ENCODE results near the gene GJB1.

Gene GJB1

DNA sequence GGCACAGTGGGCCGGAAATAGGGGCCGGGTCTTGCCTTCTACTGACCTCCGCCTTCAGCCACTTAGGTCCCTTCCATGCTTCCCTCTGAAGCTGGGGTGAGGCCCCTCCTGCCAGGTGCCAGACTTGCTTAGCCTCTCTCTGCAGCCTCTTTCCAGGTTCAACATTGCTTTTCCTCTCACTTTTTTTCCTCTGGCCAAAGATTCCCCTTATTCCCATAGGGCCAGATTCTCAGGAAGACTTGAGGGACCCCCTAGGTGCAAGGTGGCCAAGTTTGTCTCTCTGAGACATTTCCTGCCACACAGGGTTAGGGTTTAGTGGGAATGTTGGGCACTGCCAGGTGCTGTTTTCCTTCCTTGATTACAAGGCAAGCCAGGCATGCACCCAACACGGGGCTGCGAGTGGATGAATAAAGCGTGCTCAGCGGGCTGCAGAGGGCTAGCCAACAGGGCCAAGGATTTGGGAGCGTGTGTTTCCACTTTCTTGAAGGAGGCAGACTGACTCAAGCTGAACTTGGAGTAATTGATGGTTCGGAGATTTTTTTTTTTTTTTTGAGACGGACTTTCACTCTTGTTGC is 7.6 kb upstream of the GJB1 start:
- peak; percentile 36 for DNase-seq

DNA sequence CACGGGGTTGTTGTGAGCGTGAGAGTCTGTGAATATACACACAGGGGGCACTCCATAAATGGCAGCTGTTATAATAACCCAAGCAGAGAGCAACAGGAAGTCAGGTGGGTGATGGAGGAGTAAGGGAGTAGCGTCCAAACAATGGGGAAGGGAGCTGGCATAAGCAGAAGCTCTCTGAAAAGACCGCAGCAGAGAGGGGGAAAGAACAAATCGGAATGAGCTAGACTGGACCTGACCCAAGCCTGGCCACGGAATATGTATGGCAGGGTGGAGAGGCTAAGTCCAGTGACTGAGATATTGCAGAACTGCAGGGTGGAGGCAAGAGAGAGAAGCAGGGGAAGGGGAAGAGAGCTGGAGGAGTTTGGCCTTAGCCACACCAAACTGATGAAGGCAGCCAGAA is 6.5 kb upstream of the GJB1 start:
- DNase-seq, result peak; percentile 83

GRCh38 chrX:71217298-71217697 is 5.7 kb upstream of the GJB1 start:
- DNase-seq, result peak; percentile 21

DNA sequence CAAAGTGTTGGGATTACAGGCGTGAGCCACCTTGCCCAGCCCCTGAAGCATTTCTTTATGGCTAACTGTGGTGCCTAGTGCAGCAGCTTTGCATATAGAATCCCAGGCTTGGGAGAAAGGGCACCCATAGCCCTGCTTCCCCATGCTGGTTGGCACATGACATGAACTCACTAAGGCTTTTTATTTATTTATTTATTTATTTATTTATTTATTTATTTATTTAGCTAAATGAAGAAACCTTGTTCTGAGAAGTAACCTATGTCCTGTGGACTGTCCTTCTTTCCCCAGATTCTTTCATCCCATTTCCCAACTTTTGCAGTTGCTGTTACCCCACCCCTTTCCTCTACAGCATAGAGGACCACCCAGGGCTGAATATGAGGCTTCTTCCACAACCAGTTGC is 1.9 kb upstream of the GJB1 start:
- no peak for DNase-seq

GRCh38 chrX:71224098-71224708 is 1.2 kb downstream of the GJB1 start:
- no peak for DNase-seq

DNA sequence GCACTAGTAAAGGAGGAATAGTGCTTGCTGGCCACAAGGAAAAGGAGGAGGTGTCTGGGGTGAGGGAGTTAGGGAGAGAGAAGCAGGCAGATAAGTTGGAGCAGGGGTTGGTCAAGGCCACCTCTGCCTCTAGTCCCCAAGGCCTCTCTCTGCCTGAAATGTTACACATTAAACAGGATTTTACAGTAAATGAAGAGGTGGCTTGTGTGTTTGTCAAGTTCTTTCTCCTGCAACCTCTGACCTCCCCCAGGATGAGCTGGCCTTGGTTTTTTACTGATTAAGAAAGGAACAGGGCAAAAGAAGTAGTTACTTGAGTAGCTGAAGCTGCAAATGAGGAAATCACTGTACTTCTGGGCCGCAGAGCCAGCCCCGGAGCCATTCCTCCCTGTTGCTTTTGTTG is 2.0 kb downstream of the GJB1 start:
- DNase-seq, result no peak

- DNase-seq, result no peak
Observed at GRCh38 chrX:71225676-71226075, 2.7 kb downstream of the GJB1 start.

DNA sequence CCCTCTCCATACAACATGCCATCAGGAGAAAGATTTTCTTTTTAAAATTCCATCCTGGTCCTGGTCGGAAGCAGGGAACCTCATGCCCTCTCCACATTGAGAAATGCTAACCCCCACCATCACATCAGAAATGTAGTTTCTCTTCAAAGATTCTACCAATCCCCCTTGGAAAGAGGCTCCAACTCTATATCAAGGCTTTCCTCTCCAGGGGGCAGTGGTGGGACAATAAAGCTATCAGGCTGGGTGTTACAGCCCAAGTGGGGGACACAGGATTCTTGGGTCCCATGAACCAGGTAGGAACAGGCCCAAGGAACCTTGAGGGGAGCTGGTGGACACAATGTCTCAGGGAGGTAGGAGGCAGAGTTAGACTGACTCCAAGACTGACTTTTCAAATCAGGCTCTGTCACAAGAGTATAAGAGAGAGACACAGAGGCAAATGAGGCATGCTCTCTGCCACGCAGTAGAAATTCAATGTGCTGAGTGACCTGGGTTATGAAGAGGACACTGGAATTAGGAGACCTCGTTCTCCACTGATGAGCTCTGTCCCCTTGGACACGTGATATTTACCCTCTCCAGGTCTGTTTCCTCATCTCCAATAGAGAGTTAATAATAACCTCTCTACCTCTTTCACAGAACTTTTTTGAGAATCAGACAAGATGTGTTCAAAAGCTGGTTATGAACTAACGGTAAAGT is 4.5 kb downstream of the GJB1 start:
- DNase-seq, result no peak

GRCh38 chrX:71228063-71228642 is 5.1 kb downstream of the GJB1 start:
- no peak for DNase-seq

DNA sequence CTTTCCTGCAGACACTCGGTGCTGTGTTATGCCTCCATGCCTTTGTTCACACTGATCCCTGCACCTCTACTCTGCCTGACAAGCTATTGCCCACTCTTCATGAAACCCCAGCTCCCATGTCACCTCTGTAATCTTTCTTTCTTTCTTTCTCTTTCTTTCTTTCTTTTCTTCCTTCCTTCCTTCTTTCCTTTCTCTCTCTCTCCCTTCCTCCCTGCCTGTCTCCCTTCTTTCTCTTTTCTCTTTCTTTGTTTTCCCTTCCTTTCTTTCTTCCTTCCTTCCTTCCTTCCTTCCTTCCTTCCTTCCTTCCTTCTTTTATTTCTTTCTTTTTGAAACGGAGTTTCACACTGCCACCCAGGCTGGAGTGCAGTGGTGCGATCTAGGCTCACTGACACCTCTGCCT is 12.5 kb downstream of the GJB1 start:
- no peak for DNase-seq

- DNase-seq, result peak; percentile 61
Observed at GRCh38 chrX:71236836-71237235, 13.8 kb downstream of the GJB1 start.

GRCh38 chrX:71239781-71240180 is 16.8 kb downstream of the GJB1 start:
- DNase-seq, result no peak

DNA sequence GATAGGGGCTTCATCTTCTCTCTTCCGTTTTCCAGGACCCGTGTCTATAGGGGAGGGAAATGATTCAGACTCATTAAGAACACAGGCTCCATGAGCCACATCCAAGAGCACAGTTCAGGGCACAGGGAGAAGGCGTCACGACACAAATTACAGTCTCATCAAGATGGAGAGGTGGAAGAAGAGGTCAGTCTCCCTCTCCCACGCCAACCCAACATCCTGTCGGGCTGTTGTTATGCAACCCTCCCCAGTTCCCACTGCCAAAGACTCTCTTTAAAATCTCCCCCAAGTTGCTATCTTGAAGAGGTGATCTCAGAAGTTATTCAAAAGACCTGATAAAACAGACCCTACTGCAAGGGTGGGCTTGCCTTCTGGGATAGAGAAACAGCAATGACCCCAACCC is 18.3 kb downstream of the GJB1 start:
- DNase-seq, result no peak

DNA sequence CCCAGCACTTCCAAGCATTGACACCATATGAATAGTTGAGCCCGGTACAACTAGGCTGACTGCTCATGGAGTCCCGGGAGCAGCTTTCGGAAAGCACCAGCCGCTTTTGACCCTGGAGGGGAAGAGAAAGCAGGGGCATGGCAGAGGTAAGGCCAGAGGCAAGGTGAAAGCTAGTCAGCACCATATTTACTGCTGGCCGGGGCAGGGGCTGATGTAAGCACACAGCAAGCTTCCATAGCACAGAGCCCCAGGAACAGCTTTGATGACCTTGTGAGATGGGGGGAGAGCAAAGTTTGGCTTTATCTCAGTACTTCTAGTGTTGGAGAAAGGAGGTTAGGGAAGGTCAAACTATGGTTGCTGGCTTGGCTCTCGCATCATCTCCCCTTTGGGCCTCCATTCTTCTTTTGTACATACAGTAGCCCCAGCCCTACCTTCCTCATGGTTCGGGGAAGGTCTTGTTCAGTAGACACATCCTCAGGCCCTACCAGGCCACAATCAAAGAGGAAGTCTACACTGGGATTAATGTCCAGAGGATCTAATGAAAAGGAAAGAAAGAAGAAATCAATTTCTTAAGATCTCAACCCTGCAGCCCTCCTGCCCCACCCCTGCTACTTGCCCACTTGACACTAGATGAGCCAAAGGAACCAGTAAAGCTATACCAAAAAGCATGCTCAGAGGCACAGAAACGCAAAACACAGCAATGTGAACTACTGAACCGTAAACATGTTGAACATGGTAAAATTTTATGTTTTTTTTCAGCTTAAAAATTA is 21.5 kb downstream of the GJB1 start:
- DNase-seq, result no peak

GRCh38 chrX:71245159-71245558 is 22.1 kb downstream of the GJB1 start:
- DNase-seq, result no peak

GRCh38 chrX:71250841-71251240 is 27.8 kb downstream of the GJB1 start:
- no peak for DNase-seq

- DNase-seq, result no peak
Observed at GRCh38 chrX:71251466-71251973, 28.5 kb downstream of the GJB1 start.

- DNase-seq, result no peak
Observed at GRCh38 chrX:71252221-71252620, 29.2 kb downstream of the GJB1 start.

DNA sequence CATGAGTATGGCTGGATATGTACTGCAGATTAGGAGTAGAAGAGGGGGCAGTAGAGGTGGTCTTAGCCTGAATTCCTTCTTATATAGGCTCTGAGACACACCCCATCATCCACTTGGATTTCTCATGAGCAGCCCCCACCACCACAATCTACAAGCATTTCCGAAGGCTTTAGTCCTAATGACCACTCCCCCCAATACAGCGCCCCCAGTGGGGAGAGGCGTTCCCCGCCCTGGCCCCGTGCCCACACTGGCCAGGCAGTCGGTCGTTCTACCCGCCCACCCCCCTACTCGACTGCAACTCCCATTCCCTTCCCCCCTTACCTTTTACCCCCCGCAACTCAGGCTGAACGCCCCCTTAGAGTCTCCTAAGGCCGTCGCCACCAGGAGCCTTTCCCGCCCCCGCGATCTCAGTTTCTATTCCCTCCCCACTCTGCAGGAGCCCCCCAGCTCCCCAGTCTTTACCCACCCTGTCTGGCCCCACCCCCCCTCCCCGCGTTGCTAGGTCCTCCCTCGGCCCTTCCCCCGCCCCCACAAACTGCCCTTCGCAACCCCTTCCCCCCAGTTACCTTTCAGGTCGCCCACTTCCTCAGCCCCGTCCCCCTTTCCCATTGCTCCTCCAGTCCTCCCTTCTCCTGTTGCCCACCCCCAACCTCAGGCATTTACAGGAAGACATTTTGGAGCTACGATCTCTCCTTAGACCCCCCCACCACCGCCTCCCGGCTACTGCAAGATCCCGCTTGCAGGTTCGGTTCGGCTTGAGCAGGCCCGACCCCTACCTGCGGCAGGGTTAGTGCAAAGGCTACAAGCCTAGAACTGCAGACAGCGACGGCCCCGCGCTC is 30.4 kb downstream of the GJB1 start:
- DNase-seq, result peak; percentile 1

DNA sequence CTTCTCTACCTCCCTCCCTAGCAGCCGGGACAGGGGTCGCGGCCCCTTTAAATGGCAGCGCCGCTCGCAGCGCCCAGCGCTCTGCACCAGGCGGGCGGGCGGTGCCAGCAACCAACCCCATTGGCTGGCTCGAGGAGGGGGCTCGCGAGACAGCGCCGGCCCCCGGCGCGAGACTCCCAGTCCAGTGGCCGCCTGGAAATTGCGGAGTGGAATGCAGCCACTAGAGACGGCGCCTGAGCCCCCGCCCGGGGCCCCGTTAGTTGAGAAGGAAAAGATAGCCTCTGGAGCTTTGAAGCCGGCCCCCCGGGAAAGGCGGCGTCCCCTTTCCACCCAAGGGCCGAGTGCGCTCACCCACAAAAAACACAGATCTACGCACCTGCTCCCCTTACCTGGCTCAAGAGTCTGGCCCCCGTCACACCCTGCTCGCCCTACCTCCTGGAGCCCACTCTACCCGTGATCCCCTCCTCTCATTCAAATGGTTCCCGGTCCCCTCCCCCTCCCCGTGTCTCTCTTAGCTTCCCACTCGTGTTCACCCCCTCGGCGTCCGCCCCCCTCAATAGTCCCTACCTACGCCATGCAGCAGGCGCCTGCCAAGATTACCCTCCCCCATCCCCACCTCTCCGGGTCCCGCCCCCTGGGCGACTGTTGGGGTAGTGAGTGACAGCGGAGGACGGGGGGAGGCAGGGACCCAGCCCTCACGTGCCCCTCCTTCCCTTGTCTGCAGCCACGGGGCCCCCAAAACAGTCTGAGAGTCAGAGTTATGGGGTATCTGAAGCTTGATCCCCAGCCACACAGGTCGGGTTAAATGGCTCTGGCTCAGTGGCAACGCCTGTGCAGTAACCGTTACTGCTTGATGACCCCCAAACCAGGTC is 31.3 kb downstream of the GJB1 start, which contains the start of gene ZMYM3:
Gene ZMYM3 (minus strand): TSS at position 49 of the 872 bp plus-strand sequence. CDS start 885 bp downstream, outside the sequence.
- peak; percentile 70 for DNase-seq

- DNase-seq, result no peak
Observed at GRCh38 chrX:71256051-71256450, 33.0 kb downstream of the GJB1 start.
